Caco-2 (cell line): Measurements from ENCODE around the gene RIPOR3. TPM values are rescaled to one million over a fixed set of nuclear protein-coding genes. Genes with fewer than 3 reads are reported as not detected.

ENCODE experiments used
- BruUV-seq: library from RNA; stranded (reverse); fragments of 400-500 nt; replicated peaks from 2 replicates; lab custom pipeline; 2021; lab: Mats Ljungman, UMichigan
- CTCF ChIA-PET: fragments of 300-600 bp; sonication (Branson Sonifier 250); formaldehyde crosslinking; loops from one replicate; lab custom pipeline; 2022; ENCODE audit warnings: antibody characterized with exemption; lab: Charles Lee
- POLR2A ChIA-PET: fragments of 300-600 bp; sonication (Branson Sonifier 250); formaldehyde crosslinking; loops from one replicate; lab custom pipeline; 2022; ENCODE audit warnings: antibody characterized with exemption; lab: Charles Lee
- DNase-seq, 2 experiments: peaks; one replicate each; pipeline versions ENCODE4 v3.0.0 to v3.0.0-alpha.2; 2020 to 2022
- H3K27me3 ChIP-seq: replicated peaks from 2 replicates; pipeline ENCODE4 v1.6.0; 2011; ENCODE audit warnings: low read length; ENCODE audit not compliant: control insufficient read depth, insufficient read depth
- H3K36me3 ChIP-seq: 2 replicates; pipeline ENCODE4 v1.5.1; 2011; ENCODE audit warnings: low read length; ENCODE audit not compliant: control insufficient read depth, insufficient read depth
- H3K4me1 ChIP-seq: fragments of 250-450 bp; sonication (Bioruptor Pico); 2 replicates; pipeline ENCODE4 v1.5.1; 2020; ENCODE audit warnings: mild to moderate bottlenecking
- H3K4me3 ChIP-seq: 2 replicates; pipeline ENCODE4 v1.5.1; 2011; ENCODE audit warnings: low read depth, mild to moderate bottlenecking, control low read depth, low read length
- H3K9me3 ChIP-seq: fragments of 250-450 bp; sonication (Bioruptor Pico); 2 replicates; pipeline ENCODE4 v1.5.1; 2020; ENCODE audit warnings: mild to moderate bottlenecking, moderate library complexity
- H3K27ac Mint-ChIP-seq: one replicate; pipeline ENCODE4 v1.8.0; 2022; ENCODE audit warnings: mixed read lengths; ENCODE audit not compliant: unreplicated experiment
- H3K27me3 Mint-ChIP-seq: one replicate; pipeline ENCODE4 v1.8.0; 2022; ENCODE audit warnings: mixed read lengths; ENCODE audit not compliant: insufficient read depth, unreplicated experiment
- H3K36me3 Mint-ChIP-seq: one replicate; pipeline ENCODE4 v1.8.0; 2022; ENCODE audit warnings: mild to moderate bottlenecking, mixed read lengths; ENCODE audit not compliant: insufficient read depth, unreplicated experiment
- H3K4me1 Mint-ChIP-seq: one replicate; pipeline ENCODE4 v1.8.0; 2022; ENCODE audit warnings: low read depth, mixed read lengths; ENCODE audit not compliant: unreplicated experiment
- H3K4me3 Mint-ChIP-seq: one replicate; pipeline ENCODE4 v1.8.0; 2022; ENCODE audit warnings: mild to moderate bottlenecking, moderate library complexity, mixed read lengths; ENCODE audit not compliant: unreplicated experiment
- H3K9me3 Mint-ChIP-seq: one replicate; pipeline ENCODE4 v1.8.0; 2022; ENCODE audit warnings: mixed read lengths; ENCODE audit not compliant: unreplicated experiment
- intact Hi-C: fragments of 100-400 bp; cut with micrococcal nuclease; formaldehyde crosslinking; loops from one replicate; pipeline ENCODE4 v1.10.0; 2022; ENCODE audit not compliant: unreplicated experiment
- total RNA-seq: library from RNA; stranded (reverse); gene quantifications from 2 replicates; pipeline ENCODE4 v1.2.3, GENCODE V29; 2022
- TF ChIP-seq, protein P1 (sequence below), 2 experiments: fragments of 200-600 bp in 1 of 2; IDR thresholded peaks; 1 replicate in 1 of 2; 2 replicates in 1 of 2; pipeline versions ENCODE4 v1.5.1 to v1.8.0; 2011 to 2022; ENCODE audit warnings: antibody characterized with exemption in 1 of 2, control low read depth in 1 of 2, inconsistent platforms in 1 of 2, low read depth in 1 of 2, low read length in 1 of 2, mild to moderate bottlenecking in 1 of 2, moderate library complexity in 1 of 2; ENCODE audit not compliant: insufficient read depth in 1 of 2, severe bottlenecking in 1 of 2, unreplicated experiment in 1 of 2

Gene RIPOR3
- total RNA-seq, 1 experiment from 2014 or later: 0.18 TPM

DNA sequence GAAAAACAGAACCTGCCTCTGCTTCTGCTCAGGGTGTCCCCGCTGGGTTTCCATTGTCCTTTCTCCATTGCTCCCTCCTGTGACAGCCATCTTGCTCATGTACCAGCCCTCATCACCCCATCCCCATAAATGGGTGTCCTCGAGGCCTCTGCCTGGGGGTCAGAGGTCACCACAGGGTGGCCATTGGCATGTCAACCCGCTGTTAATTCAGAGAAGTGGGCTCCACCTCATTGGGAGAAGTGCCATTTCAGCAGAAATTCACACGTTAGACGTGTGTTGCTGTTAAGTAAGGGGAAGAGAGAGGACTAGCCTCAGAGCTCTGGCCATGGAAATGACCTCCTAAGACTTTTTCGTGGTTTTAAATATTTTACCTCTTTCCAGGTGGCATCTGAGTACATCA, 109.2 kb downstream of the RIPOR3 start:
- no peak overlapping the region for H3K4me3 ChIP-seq
- Mint-ChIP-seq H3K4me3 (no peak overlapping the region), H3K36me3 (peaks cover 83% of the 10 kb centered on the region), H3K9me3 (no peaks in the 10 kb centered on the region), H3K27me3 (no peaks in the 10 kb centered on the region), H3K27ac (no peak overlapping the region), H3K4me1 (no peaks in the 10 kb centered on the region)
- H3K36me3 ChIP-seq: peaks cover 7% of the 10 kb centered on the region
- CTCF ChIA-PET: no interaction called here
- TF ChIP-seq, protein P1, sequence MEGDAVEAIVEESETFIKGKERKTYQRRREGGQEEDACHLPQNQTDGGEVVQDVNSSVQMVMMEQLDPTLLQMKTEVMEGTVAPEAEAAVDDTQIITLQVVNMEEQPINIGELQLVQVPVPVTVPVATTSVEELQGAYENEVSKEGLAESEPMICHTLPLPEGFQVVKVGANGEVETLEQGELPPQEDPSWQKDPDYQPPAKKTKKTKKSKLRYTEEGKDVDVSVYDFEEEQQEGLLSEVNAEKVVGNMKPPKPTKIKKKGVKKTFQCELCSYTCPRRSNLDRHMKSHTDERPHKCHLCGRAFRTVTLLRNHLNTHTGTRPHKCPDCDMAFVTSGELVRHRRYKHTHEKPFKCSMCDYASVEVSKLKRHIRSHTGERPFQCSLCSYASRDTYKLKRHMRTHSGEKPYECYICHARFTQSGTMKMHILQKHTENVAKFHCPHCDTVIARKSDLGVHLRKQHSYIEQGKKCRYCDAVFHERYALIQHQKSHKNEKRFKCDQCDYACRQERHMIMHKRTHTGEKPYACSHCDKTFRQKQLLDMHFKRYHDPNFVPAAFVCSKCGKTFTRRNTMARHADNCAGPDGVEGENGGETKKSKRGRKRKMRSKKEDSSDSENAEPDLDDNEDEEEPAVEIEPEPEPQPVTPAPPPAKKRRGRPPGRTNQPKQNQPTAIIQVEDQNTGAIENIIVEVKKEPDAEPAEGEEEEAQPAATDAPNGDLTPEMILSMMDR (IDR thresholded peaks at IDR 0.05; ENCODE audit: insufficient read depth in 1 of 2, low read depth in 1 of 2, low read length in 1 of 2, severe bottlenecking in 1 of 2, unreplicated experiment in 1 of 2): no peak
- no peaks in the 10 kb centered on the region for H3K9me3 ChIP-seq
- H3K4me1 ChIP-seq: peaks cover 8% of the 10 kb centered on the region; the same call in 1 of the 2 replicates
- POLR2A ChIA-PET: no interaction called here
- intact Hi-C loops: no loop called here
- no peak for DNase-seq
- H3K27me3 ChIP-seq: no peaks in the 10 kb centered on the region
- no TSS peak for BruUV-seq

DNA sequence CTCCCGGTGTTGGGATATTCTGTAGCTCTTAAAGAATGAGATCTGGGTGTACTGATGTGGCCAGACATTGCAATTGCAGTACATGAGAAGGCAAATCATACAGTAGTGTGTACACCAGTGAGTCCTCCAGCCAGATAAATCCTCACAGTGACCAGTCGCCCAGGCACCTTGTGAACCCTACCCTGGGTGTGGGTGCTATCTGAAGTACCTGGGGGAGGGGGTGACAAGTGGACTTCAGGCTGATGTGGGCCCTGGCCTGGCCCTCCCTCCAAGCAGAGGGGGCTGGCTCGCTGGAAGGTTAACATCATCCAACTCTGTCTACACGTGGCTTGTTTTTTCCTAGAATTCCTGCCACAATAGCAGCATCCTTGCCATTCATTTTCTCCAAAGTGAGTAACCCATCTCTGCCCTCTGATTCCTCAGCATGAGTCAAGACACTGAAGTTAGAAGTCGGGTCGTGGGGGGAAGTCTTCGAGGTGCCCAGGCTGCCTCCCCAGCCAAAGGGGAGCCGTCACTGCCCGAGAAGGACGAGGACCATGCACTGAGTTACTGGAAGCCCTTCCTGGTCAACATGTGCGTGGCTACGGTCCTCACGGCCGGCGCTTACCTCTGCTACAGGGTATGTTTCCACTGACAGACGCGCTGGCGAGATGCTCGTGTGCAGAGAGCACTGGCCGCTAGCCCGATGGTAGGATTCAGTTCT, 110.3 kb downstream of the RIPOR3 start:
- H3K27me3 ChIP-seq: no peaks in the 10 kb centered on the region
- H3K4me1 ChIP-seq: no peaks in the 10 kb centered on the region
- Mint-ChIP-seq H3K4me1 (no peaks in the 10 kb centered on the region), H3K4me3 (no peak overlapping the region), H3K27me3 (no peaks in the 10 kb centered on the region), H3K9me3 (no peaks in the 10 kb centered on the region), H3K27ac (no peak overlapping the region), H3K36me3 (peaks cover 79% of the 10 kb centered on the region)
- POLR2A ChIA-PET: no interaction called here
- intact Hi-C loops: loop anchor here (1.0 to 2.0 kb wide), 4 partner anchors 103 to 395 kb away; no protein-coding TSS in a partner anchor
- CTCF ChIA-PET: no interaction called here
- no peaks in the 10 kb centered on the region for H3K9me3 ChIP-seq
- TF ChIP-seq, protein P1 (IDR thresholded peaks at IDR 0.05; ENCODE audit: insufficient read depth in 1 of 2, low read depth in 1 of 2, low read length in 1 of 2, severe bottlenecking in 1 of 2, unreplicated experiment in 1 of 2): no peak
- DNase-seq: no peak
- BruUV-seq: no TSS peak
- H3K36me3 ChIP-seq: peaks cover 7% of the 10 kb centered on the region
- H3K4me3 ChIP-seq: no peak overlapping the region

DNA sequence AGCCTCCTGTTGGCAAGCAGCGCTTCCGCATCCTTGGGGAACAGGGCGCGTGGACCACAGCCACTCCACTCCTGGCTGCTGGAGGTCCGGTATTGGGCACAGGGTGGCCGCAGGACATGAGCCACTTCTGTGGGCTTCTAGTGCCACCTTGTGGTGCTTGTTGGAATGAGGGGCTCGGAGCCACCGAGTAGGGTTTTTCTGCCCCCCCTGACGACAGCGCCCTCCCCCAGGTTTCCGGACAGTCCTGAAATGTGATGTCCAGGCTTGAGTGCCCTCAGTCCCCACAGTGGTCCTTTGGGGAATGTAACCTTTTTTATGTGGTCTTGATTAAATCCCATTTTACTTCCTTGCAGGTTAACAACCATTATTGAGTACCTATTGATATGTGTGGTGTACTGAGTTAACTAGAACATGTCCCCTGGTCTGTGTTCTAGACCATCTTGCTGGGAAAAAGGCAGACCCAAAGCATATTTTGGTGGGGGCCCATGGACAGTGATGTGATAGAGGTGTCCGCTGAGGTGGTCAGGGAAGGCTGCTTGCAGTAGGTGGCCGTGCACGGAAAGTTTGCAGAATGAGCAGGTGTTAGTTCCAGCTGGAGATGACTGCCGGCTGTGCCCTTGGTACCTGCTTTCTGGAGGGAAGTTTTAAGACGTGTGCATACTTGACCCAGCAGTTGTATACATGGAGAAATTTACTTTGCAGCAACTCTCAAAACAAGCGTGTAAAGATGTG, 111.2 kb downstream of the RIPOR3 start:
- CTCF ChIA-PET: interaction anchor here (0.7 to 1.2 kb wide), 7 partner anchors 69 to 116 kb away, joined by 3 to 7 read pairs (median 3); no protein-coding TSS in a partner anchor
- Mint-ChIP-seq H3K4me3 (no peak overlapping the region), H3K27me3 (no peaks in the 10 kb centered on the region), H3K4me1 (no peaks in the 10 kb centered on the region), H3K27ac (no peak overlapping the region), H3K9me3 (no peaks in the 10 kb centered on the region), H3K36me3 (peaks cover 79% of the 10 kb centered on the region)
- no peak overlapping the region for H3K4me3 ChIP-seq
- POLR2A ChIA-PET: no interaction called here
- TF ChIP-seq, protein P1 (IDR thresholded peaks at IDR 0.05; ENCODE audit: insufficient read depth in 1 of 2, low read depth in 1 of 2, low read length in 1 of 2, severe bottlenecking in 1 of 2, unreplicated experiment in 1 of 2): peak; percentile 97 to 99
- intact Hi-C loops: loop anchor here (1.0 to 2.0 kb wide), 4 partner anchors 102 to 394 kb away; no protein-coding TSS in a partner anchor
- peak; percentile 82 to 91 for DNase-seq
- no peaks in the 10 kb centered on the region for H3K4me1 ChIP-seq
- BruUV-seq: no TSS peak
- no peaks in the 10 kb centered on the region for H3K9me3 ChIP-seq
- peaks cover 4% of the 10 kb centered on the region; the same call in 1 of the 2 replicates for H3K36me3 ChIP-seq
- H3K27me3 ChIP-seq: no peaks in the 10 kb centered on the region
